GM21381 (cell line): ENCODE results near the gene NCCRP1.
"Not testable (repeated sequence)": the region's sequence is repeated elsewhere in the genome, so short reads cannot be mapped to it uniquely, and the experiment has no call there.

Experiments used
- ATAC-seq: cut with Tn5 transposase; IDR thresholded peaks from one replicate; pipeline ENCODE4 v1.9.1; 2021; ENCODE audit warnings: mild to moderate bottlenecking, moderate library complexity; ENCODE audit not compliant: unreplicated experiment

The NCCRP1 gene

DNA sequence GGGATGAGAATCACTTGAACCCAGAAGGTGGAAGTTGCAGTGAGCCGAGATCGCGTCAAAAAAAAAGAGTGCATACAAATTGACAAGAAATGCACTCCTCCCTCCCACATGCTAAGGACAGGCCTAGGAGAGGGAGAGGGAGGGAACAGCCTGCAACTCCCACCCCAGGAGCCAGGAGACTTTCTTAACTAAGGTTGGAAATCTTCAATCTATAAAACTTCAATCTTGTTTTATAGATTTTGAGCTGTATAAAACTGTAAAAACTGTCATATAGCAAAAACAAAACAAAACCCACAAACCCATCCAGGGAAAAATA lies 8.6 kb downstream of the NCCRP1 start:
- ATAC-seq: no peak

DNA sequence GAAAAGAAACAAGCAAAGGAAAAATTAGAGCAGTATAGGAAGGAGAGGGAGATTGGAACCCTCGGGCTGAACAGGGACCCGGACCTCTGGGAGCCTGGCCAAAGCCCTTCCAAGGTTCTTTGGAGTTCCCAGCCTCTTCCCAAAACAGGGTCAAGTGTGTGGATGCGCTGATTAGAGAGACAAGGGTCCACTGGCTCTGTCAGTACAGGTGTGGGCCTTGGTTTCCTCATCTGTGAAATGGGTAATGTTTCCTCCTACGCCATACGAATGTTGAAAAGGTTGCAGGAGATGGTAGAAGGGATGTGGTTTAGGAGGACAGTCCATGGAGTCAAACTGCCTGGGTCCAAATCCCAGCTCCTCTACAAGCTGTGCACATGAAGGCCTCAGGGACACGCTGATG lies 9.4 kb downstream of the NCCRP1 start:
- ATAC-seq: no peak

DNA sequence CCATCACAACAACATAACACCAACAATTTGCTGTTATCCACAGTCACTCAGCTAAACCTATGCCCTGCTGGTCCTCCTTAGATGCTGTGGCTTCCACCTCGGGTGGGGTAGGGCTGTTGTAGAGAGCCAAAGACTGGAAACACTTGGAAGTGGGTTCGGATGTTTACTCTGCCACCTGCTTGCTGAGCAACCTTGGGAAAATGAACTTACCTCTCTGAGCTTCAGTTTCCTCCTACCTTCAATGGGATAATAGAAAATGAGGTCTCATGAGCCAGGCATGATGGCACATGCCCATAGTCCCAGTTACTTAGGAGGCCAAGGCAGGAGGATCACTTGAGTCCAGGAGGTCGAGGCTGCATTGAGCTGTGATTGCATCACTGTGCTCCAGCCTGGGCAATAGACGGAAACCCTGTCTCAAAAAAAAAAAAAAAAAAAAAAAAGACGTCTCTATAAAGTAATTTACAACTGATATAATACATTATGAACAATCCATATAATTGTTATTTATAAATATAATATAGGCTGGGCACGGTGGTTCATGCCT lies 10.6 kb downstream of the NCCRP1 start:
- no peak for ATAC-seq

DNA sequence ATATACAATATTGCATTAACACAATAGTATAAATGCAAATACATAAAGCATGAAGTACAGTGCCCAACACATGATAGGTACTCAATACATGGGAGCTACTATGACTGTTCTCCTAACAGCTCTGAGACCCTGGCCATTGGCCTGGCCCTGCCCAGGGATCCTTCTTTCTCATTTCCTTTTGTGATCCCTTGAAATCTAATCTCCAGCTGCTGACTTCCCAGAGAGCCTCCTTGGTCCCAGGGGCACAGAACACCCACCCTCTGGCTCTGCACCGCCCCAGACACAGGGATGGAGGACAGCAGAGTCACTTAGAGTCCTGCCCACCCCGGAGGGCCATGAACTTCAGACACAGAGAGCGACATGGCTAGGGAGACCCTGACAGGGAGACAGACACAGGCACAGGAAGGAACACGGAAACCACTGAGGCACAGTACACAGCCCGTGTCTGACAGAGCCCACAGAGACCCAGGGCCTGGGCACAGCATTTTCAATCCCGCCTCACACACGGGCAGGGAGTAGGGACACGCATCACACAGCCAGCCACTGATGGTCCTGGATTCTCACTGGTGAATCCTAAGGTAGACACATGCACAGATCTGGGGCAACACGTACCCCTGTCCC lies 11.5 kb downstream of the NCCRP1 start:
- no peak for ATAC-seq

DNA sequence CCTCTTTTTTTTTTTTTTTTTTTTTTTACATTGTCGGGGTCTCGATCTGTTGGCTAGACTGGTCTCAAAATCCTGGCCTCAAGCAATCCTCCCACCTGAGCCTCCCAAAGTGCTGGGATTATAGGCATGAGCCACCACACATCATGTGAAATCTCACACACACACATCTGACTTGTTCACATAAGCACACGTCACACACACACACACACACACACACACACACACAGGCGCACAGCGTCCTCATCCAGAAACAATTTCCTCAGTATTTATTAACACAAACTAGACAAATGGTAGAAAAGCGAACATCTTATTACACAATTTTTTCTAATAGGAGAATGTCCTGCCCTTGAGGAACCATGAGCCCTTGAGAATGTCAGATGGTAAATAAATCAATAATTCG lies 12.4 kb downstream of the NCCRP1 start:
- ATAC-seq: no peak

DNA sequence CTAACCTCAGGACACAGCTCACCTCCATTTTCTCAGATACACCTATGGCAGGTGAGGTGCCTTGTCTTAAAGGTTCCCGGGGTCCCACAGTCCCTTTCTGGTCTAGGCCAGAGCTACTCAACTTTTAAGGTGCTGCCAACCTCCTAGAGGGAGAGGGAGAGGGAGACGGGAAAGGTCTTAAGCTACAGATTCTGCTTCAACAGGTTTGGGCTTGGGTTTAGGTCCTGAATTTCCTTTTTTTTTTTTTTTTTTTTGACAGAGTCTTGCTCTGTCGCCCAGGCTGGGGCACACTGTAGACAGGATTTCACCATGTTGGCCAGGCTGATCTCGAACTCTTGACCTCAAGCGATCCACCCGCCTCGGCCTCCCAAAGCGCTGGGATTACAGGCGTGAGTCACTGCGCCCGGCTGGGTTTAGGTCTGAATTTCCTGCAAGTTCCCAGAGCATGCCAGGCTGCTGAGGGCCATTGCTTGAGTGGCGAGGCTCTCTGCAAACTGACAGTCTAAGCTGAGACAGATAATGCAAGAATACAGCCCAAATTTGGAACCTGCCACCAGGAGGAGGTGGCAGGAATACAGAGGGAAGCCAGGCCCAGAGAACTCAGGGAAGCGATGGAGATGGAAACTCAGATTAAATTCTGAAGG lies 15.1 kb downstream of the NCCRP1 start:
- ATAC-seq: no peak

DNA sequence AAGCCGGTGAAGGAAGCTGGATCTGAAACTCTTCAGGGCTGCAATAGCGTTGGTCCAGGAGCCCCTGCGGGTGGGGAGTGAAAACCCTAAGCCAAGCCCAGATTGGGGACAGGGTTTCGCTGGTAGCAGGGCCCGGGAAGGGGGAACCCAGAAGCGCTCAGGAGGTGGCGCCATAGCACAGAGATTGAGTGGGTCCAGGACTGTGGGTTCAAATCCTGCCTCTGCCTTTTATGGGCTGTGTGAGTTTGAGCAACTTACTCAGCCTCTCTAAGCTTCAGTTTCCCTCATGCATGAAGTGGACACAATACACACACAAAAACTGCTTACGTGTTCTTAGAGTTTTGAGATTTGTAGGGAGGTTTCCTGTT lies 15.6 kb downstream of the NCCRP1 start:
- no peak for ATAC-seq

DNA sequence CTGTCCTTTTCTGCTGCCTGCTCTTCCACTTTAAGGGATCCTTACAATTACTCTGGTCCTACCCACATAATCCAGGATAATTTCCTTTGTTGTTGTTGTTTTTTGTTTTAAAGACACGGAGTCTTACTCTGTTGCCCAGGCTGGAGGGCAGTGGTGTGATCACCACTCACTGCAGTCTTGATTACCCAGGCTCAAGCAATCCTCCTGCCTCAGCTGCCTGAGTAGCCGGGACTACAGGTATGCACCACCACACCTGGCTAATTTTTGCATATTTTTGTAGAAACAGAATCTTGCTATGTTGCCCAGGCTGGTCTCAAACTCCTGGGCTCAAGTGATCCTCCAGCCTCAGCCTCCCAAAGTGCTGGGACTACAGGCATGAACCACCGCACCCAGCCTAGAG lies 18.6 kb downstream of the NCCRP1 start:
- not testable (repeated sequence) for ATAC-seq

DNA sequence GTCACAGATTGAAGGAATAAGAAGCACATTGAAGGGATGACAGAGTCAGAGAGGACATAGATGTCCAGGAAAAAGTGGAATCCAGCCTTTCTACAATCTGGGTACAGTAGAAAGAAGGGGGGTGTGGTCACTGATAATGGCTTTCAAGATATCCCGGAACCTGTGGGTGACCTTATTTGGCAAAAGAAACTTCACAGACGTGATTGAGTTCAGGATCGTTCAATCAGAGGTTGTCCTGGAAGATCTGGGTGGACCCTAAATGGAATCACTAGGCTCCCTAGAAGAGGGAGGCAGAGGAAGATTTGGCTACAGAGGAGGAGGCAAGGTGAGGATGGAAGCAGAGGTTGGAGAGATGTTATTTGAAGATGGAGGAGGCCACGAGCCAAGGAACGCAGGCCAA lies 20.3 kb downstream of the NCCRP1 start:
- ATAC-seq: no peak

DNA sequence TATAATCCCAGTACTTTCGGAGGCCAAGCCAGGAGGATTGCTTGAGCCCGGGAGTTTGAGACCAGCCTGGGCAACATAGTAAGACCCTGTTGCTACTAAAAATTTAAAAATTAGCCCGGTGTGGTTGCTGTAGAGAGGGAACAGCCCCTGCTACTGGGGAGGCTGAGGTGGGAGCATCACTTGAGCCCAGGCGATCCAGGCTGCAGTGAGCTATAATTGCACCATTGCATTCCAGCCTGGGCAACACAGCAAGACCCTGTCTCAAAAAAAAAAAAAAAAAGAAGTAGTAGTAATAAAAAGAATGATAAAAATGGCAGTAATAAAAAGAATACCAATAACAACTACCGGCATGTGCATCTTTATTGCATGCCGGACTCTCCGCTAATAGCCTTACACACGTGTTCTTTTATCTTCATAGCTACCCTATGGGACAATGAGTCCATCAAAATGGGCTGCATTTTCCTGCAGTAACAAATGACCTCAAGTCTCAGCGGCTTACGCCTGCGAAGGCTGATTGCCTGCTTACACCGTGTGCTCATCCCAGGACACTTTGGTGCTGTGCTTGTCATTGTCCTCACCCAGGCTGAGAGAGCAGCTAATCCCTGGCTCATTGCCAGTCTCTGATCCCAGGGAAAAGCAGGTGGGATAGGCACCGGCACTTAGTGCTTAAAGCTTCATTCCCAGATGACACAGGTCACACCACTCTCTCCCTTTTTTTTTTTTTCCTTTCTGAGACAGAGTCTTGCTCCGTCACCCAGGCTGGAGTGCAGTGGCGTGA lies 21.7 kb downstream of the NCCRP1 start:
- no peak for ATAC-seq

DNA sequence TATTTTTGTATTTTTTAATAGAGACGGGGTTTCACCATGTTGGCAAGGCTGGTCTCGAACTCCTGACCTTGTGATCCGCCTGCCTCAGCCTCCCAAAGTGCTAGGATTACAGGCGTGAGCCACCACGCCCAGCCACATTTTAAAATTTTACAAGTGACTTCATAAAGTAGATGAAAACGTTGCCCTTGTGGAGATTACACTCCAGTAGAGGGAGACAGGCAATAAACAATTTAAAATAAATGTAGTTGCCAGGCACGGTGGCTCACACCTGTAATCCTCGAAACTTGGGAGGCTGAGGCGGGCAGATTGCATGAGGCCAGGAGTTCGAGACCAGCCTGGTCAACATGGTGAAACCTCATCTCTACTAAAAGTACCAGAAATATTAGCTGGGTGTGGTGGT lies 22.3 kb downstream of the NCCRP1 start:
- not testable (repeated sequence) for ATAC-seq

DNA sequence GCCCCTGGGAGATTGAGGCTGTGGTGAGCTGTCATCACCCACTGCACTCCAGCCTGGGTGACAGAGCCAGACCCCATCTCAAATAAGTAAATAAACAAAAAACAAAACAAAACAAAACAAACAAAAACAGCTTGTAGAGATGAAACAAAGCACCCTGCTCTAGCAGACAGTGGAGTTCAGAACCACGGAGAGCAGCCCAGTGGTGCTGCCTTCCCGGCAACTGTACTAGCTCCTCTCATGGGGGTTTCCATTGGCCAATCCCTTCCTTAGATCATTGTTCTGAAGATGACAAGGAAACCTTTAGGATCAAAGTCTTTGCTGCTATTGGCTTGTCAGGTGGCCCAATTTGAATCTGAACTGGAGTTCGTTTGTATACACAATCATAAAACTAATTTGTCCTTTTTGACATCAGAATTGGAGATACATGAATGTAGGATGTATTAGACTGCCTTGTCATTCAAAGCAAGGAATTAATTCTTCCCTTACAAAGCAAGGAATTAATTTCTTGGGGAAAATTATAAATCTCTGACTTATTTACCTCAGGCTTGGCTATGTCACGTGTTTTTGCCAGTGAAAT lies 27.0 kb downstream of the NCCRP1 start:
- ATAC-seq: no peak

DNA sequence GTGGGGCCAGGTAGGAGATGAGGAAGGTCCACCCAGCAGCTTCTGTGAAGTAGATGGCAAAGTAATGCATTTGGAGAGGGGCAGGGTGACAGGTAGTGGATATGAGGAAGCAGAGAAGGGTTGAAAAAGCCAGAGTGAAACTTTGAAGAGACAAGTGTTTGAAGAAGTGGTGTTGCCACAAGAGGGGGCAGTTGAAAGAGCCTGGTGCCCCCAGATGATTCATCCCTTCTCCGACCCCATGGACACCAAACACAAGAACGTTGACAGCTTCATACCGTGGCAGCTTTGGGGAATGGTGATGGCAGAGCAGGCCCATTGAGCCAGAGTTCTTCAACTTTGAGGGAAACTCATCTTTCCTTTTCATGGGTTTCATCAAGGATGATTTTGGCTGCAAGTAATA lies 28.1 kb downstream of the NCCRP1 start:
- no peak for ATAC-seq

DNA sequence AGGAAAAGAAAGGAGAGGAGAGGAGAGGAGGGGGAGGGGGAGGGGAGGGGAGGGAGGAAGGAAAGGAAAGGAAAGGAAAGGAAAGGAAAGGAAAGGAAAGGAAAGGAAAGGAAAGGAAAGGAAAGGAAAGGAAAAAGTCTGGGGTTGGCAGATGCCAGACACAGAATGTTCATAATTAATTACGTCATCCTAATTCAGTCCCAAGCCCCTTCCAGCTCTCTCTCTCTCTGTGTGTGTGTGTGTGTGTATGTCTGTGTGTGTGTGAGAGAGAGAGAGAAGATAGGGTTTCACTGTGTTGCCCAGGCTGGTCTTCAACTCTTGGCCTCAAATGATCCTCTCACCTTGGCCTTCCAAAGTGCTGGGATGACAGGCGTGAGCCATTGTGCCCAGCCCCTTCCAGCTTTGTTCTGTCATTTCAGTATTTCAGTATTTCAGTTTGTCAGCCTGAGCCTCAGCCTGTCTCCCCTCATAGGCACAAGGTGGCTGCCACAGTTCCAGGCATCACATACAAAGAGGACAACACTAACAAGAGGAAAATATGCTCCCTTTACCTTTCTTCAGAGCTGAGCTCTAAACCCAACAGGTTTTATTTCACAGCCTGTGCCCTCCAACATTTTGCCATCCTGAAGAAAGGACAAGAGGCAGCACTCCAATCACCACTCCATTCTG lies 33.5 kb downstream of the NCCRP1 start:
- no peak for ATAC-seq

DNA sequence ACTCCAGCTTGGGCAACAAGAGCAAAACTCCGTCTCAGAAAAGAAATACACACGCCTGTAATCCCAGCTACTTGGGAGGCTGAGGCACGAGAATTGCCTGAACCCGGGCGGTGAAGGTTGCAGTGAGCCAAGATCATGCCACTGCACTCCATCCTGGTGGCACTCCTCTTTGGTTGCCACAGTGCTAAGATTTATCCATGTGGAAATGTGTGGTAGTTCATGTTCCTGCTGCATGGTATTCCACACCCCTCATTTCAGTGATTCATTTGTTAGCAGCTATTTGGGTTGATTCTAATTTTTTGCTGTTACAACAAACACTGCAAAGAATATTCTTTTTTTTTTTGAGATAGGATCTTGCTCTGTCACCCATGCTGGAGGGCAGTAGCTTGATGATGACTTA lies 35.9 kb downstream of the NCCRP1 start:
- no peak for ATAC-seq

DNA sequence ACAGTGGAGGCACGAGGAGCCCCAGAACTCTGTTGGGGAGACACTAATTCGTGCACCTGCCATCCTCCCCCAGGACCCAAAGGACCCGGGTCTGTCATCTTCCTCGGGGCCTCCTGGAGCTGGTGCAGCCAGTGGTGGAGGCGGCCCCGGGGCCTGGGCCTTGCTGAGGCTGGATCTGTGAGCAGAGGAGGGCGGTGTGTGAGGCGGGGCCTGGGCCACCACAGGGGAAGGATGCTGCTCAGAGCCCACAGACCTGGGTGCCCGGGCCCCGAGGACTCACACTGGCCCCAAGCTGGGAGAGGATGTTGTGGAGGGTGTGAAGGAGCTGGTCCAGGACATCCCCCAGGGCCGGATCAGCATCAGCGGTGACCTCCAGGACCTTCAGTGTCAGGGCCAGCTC lies 39.8 kb downstream of the NCCRP1 start:
- ATAC-seq: no peak

DNA sequence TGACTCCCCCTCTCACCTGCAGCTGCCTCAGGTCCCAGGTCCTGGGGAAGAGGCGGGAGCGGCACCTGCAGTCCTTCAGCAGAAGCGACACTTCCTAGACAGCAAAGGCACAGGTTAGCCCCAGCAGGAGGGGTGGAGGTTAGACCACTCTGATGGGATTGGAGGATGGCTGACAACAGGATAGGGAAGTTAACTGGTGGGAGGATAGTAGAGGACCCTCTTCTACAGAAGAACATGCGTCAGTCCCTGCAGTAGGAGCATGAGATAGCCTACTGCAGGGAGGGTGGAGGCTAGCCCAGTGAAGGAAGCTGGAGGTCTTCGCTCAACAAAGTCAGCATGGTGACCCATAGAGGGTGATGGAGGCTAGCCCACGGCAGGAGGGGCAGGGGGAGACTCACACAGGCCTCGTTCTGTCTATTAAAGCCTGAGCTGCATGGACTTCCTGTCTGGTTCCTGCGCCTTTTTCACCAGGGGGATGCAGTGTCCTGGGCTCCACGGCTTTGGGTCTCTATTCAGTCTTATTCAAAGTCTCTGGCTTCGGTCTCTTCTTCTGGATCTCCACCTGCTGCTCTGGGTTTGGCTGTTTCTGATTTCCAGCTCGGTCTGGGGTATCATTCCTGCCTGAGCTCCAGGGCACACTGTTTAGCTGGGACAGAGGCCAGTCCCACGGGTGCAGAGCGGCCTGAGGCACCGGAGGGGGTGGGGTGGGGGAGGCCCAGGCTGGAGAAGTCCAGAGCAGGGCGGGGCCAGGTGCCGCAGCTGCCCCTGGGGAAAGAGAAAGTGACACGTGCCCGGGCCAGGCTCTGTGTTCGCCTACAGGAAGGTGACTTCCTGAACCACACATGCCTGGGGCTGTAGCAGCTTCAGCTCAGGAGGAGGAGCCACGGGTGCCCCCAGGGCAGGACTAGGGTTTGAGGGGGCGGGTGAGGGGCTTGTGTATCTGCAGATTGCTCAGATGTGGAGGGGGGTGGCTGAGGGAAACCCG lies 40.7 kb downstream of the NCCRP1 start:
- ATAC-seq: peak; percentile 82

DNA sequence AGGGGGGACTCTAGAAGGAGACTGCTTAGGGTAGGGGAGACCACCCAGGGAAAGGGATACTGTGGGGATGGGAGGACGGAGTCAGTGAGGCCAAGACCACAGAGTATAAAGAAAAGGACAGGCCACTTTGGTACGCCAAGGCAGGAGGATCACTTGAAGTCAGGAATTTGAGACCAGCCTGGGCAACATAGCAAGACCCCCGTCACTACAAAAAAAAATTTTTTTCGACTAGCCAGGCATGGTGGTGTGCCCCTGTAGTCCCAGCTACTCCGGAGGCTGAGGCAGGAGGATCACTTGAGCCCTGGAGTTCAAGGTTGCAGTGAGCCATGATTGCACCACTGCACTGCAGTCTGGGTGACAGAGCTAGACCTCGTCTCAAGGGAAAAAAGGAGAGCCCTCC lies 41.4 kb downstream of the NCCRP1 start:
- ATAC-seq: no peak

DNA sequence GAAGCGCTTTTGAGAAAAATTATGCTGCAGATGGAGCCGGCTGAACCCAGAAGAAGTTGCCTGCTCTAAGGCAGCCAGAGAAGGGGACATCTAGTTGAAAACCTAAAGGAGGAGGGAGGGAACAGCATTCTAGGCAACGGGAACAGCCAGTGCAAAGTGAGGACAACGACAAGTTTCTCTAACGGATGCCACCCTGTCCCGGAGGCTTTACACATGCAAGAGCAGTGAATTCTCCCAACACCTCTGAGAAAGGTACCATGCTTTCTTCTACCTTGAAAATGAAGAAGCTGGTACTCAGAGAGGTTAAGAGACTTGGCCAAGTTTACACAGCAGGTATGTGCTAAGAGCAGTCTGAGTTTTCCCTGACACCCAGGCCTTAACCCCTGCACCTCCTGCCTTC lies 42.2 kb downstream of the NCCRP1 start:
- no peak for ATAC-seq

DNA sequence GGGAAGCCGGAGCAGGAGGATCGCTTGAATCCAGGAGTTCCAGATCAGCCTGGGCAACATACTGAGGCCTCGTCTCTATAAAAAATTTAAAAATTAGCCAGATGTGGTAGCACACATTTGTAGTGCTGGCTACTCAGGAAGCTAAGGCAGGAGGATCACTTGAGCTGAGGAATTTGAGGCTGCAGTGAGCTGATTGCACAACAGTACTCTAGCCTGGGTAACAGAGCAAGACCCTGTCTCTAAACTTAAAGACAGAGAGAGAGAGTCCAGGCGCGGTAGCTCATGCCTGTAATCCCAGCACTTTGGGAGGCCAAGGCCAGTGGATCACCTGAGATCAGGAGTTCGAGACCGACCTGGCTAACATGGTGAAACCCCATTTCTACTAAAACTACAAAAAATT lies 43.7 kb downstream of the NCCRP1 start:
- no peak for ATAC-seq
